Measurements from ENCODE around the gene DOK6. TPM values are rescaled to one million over a fixed set of nuclear protein-coding genes. Genes with fewer than 3 reads are reported as not detected.
"Not testable (repeated sequence)": the region's sequence is repeated elsewhere in the genome, so short reads cannot be mapped to it uniquely, and the experiment has no call there.

DOK6 gene
- total RNA-seq, 1 experiment from 2014 or later, result not detected

GRCh38 chr18:69866212-69866611 is 465.5 kb downstream of the DOK6 start:
- DNase-seq (ENCODE audit: low read depth), result no peak

GRCh38 chr18:69870736-69871135 is 470.0 kb downstream of the DOK6 start:
- no peak for DNase-seq (ENCODE audit: low read depth)

- no peak for DNase-seq (ENCODE audit: low read depth)
Observed at GRCh38 chr18:69871363-69871762, 470.7 kb downstream of the DOK6 start.

- DNase-seq (ENCODE audit: low read depth), result no peak
Observed at GRCh38 chr18:69872661-69873060, 472.0 kb downstream of the DOK6 start.

GRCh38 chr18:69874058-69874457 is 473.4 kb downstream of the DOK6 start:
- no peak for DNase-seq (ENCODE audit: low read depth)

GRCh38 chr18:69876490-69876889 is 475.8 kb downstream of the DOK6 start:
- DNase-seq (ENCODE audit: low read depth), result no peak

DNA sequence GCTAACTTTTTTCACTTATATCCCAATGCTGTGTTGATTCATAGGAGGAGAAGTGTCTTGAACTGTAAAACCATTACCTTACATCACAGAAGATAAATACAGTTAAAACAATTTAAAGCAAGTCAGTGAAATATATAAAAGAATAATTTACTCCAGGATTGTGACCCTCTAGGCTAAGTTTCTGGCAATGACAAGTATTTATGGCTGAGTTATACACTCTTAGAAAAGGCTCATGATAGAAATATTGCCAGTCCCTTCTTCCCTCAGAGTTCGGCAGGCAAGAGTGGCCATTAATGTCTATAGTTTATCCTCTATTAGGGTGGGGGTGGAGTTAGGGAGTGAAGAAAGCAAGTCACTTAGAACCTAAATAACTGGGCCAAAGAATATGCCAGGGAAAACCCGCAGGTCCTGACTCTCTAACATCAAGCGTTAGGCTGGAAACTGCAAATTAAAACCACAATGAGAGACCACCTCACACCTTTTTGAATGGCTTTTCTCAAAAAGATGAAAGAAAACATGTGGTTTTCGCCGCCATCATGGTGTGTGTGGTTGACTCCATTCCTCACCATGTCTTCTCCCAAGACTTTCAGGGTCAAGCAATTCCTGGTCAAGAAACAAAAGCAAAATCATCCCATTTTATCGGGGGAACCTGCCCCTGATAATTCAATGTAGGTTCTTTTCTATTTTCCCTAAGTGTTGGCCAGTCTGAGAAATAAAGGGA is 477.7 kb downstream of the DOK6 start:
- no peak for DNase-seq (ENCODE audit: low read depth)

GRCh38 chr18:69879051-69879450 is 478.4 kb downstream of the DOK6 start:
- DNase-seq (ENCODE audit: low read depth), result not testable (repeated sequence)

- no peak for DNase-seq (ENCODE audit: low read depth)
Observed at GRCh38 chr18:69880083-69880482, 479.4 kb downstream of the DOK6 start.

- DNase-seq (ENCODE audit: low read depth), result no peak
Observed at GRCh38 chr18:69882965-69883668, 482.4 kb downstream of the DOK6 start.

DNA sequence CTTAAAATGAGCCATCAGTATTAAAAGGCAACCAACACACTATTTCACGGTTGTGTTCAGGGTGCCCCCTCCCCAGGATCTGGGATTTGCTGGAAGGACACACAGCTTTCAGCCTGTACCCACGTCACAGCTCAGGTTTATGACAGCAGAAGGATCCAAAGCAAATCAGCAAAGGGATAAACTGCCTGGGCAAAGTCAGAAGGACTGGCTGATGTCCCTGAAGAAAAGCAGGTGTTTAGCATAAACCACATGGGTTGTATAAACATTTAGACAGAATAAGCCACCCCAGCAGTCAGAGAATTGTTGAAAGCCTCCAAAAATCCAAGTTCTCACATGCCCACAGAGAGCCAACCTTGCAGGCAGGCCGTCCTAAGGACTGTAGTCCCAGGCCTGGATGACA is 483.1 kb downstream of the DOK6 start:
- DNase-seq (ENCODE audit: low read depth), result no peak

GRCh38 chr18:69885355-69885754 is 484.7 kb downstream of the DOK6 start:
- no peak for DNase-seq (ENCODE audit: low read depth)

- DNase-seq (ENCODE audit: low read depth), result no peak
Observed at GRCh38 chr18:69885841-69886531, 485.3 kb downstream of the DOK6 start.

- no peak for DNase-seq (ENCODE audit: low read depth)
Observed at GRCh38 chr18:69887256-69887655, 486.6 kb downstream of the DOK6 start.

DNA sequence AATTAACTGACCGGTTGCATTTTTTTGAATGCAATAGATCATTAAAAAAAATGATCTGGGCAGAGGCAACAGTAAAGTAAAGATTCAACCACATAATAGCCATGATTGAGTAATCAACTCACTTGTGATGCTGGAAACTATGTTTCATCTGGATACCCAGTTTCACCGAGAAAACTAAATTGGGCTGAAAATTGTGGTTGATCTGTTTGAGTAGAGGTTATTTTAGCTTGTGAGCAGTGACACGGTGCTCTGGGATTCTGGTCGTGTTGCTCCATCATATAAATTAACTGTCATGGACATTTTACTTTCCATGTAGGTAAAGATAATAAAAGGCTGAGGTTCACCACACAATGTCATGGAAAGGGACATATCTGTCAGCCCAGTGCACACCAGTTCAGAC is 488.3 kb downstream of the DOK6 start:
- DNase-seq (ENCODE audit: low read depth), result no peak

DNA sequence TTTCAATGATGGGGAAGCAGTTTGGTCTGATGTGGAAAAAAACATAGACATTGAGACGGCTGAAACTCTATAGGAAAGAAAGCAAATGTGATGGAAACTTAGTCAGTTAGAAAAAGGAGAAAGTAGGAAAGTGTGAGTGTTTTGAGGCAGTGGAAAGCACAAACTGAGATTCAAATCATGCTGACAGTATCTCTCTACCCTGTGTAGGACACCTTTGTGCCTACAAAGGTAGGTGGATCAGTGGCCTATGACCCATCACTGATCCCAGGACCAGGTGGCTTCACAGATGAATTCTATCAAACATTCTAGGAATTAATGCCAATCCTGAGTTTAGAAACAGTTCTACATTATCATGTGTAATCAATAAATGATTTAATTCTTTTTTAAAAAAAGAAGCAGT is 489.9 kb downstream of the DOK6 start:
- no peak for DNase-seq (ENCODE audit: low read depth)

GRCh38 chr18:69894467-69894866 is 493.8 kb downstream of the DOK6 start:
- DNase-seq (ENCODE audit: low read depth), result no peak

DNA sequence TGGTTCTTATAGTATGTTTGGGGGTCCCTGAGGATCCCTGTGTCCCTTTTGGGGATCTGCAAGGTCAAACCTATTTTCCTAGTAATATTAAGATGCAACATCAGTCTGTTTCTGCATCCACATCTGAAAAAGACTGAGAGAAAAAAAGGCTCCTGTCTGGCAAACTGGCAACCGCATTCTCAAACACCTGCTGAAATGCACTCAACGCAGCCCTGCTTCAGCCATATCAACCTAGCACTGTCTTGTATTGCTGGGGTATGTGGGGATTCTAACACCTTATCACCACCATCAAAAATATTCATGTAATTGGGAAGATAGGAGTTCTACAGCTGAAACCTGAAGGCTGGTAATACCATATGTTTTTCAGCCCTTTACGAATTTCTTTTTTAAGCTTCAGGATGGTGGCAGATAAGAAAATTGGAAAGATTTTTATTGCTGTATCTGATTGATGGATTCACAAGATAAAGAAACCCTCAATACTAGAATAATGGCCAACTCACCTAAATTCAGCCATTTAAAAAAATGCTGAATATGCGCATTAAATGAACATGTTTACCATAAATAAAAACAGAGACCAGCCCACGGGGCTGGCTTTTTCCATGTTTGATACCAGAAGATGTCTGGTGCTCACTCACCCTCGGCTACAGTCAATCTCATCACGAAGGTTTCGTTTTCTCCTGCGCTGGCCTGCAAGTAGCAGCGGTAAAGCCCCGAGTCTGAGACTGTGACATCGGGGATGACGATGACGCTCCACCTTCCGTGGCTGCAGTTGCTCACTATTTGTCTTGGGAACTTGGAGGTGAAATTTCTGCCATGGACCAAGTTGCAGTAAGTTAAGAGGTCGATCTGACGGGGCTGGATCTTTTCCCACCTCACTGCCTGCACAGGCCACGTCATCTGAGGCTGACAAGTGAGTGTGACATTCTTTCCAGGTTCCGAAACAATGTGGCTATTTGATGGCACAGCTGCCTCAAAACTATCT is 494.7 kb downstream of the DOK6 start:
- no peak for DNase-seq (ENCODE audit: low read depth)

- DNase-seq (ENCODE audit: low read depth), result no peak
Observed at GRCh38 chr18:69897397-69898108, 496.9 kb downstream of the DOK6 start.

GRCh38 chr18:69898241-69898861 is 497.7 kb downstream of the DOK6 start:
- DNase-seq (ENCODE audit: low read depth), result no peak

Data from RPMI7951 (cell line).